Measurements from ENCODE around the gene JAZF1.
A peak's percentile ranks its signal among the peaks of the same experiment; 100 is the strongest.

Gene JAZF1

GRCh38 chr7:28165261-28165660, 15.3 kb downstream of the JAZF1 start:
- no peak for DNase-seq

- DNase-seq = no peak
These were observed 16.6 kb downstream of the JAZF1 start for GRCh38 chr7:28163949-28164348.

- no peak for DNase-seq
These were observed 19.3 kb downstream of the JAZF1 start for GRCh38 chr7:28161331-28161730.

GRCh38 chr7:28160551-28160991, 20.0 kb downstream of the JAZF1 start:
- DNase-seq = no peak

GRCh38 chr7:28157831-28158416, 22.7 kb downstream of the JAZF1 start:
- DNase-seq = no peak

- DNase-seq = no peak
These were observed 23.4 kb downstream of the JAZF1 start for GRCh38 chr7:28157076-28157745.

- no peak for DNase-seq
These were observed 24.2 kb downstream of the JAZF1 start for GRCh38 chr7:28156401-28156800.

- DNase-seq = no peak
These were observed 24.6 kb downstream of the JAZF1 start for GRCh38 chr7:28155964-28156363.

GRCh38 chr7:28155019-28155660, 25.5 kb downstream of the JAZF1 start:
- DNase-seq = peak in 1 of 5 donors; percentile 70

- no peak for DNase-seq
These were observed 28.0 kb downstream of the JAZF1 start for GRCh38 chr7:28152594-28152993.

- DNase-seq = peak in 1 of 5 donors; percentile 89
These were observed 28.6 kb downstream of the JAZF1 start for GRCh38 chr7:28151965-28152364.

- no peak for DNase-seq
These were observed 31.1 kb downstream of the JAZF1 start for GRCh38 chr7:28149291-28150101.

- DNase-seq = no peak
These were observed 34.7 kb downstream of the JAZF1 start for GRCh38 chr7:28145931-28146330.

GRCh38 chr7:28145090-28145626, 35.4 kb downstream of the JAZF1 start:
- DNase-seq = no peak

- DNase-seq = no peak
These were observed 36.3 kb downstream of the JAZF1 start for GRCh38 chr7:28144266-28144665.

- DNase-seq = no peak
These were observed 37.9 kb downstream of the JAZF1 start for GRCh38 chr7:28142650-28143049.

- no peak for DNase-seq
These were observed 39.6 kb downstream of the JAZF1 start for GRCh38 chr7:28140979-28141378.

- no peak for DNase-seq
These were observed 41.8 kb downstream of the JAZF1 start for GRCh38 chr7:28138837-28139236.

GRCh38 chr7:28137463-28137862, 43.1 kb downstream of the JAZF1 start:
- no peak for DNase-seq

GRCh38 chr7:28136885-28137284, 43.7 kb downstream of the JAZF1 start:
- DNase-seq = no peak

GRCh38 chr7:28136420-28136819, 44.2 kb downstream of the JAZF1 start:
- no peak for DNase-seq

GRCh38 chr7:28135760-28136159, 44.8 kb downstream of the JAZF1 start:
- DNase-seq = no peak

- DNase-seq = no peak
These were observed 45.3 kb downstream of the JAZF1 start for GRCh38 chr7:28135315-28135714.

Measured in T-helper 1 cell (primary cell).